Retina (tissue), 1 donor: ENCODE data around the gene LPIN3.

Source experiments
- DNase-seq: peaks from one replicate; pipeline ENCODE4 v3.0.0-alpha.2; 2016

Gene LPIN3

DNA sequence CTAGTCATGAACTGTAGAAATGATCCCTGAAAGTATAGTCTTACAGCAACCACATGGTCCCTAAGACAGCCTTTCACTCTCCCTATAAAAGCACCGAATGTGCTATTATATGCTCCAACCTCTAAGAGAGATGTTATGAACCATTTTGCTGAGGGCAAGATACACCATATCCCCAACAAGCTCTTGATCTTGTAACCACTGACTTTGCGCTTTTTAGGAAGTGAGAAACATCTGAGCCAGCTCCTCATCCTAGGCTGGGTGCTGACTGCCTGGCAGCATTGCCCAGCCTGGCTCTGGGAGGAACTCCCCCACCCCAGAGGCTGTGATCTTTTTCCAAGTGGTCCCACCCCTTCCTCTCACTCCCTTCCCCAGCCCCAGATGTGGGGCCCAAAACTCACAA, 29.1 kb downstream of the LPIN3 start:
- no peak for DNase-seq

DNA sequence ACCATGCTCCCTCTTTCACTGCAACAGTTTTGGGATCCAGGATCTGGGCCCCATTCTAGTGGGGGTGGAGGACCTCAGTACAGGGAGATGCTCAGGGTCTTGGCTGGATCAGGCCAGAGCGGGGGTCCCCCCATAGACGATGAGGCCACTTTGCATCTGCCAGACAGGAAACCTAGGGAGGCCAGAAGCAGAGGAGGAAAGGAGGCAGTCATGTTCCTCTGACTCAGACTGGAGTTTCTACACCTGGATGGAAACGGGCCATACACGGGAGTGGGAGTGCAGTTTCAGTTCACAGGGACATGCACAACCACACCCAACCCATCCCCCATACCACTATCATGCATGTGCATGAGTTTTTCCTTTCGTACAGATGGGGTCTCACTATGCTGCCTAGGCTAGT, 29.6 kb downstream of the LPIN3 start:
- no peak for DNase-seq

DNA sequence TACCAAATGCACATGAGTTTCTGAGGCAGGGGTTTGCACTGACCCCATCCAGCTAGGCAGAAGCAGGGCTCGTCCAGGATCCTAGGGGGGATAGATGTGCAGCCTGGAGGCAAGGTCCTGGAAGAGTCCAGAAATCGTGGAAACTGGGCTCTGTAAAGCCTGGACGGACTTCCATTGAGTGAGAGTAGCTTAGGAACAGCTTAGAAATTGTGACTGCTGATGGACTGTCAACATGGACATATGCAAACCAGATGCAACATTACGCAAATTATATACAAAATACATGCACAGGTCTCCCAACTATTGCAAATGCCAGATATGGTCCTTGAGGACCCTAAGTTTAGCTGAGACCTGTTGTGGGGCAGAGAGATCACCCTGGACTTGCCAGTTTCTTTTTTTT, 30.8 kb downstream of the LPIN3 start:
- DNase-seq: no peak

GRCh38 chr20:41373251-41373783, 32.7 kb downstream of the LPIN3 start:
- no peak for DNase-seq

GRCh38 chr20:41373931-41374920, 33.6 kb downstream of the LPIN3 start:
- DNase-seq: no peak

DNA sequence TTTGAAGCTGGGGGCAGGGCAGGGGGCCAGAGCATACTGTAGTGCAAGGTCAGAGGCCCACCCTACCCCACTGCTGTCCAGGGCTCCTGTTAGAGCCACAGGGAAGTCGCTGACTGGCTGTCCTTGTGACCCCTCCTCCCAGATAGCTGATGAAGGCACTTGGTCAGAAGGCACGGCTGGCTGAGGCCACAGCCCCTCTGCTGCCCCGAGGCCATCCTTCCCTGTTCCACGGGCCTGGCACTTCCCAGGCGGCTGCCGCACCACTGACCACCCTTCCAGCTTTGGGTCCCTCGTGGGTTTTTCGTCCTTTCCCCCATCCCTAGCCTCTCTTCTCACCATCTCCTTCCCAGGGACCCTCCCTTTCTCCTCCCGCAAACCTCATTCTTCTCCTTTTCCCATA, 35.2 kb downstream of the LPIN3 start:
- no peak for DNase-seq

DNA sequence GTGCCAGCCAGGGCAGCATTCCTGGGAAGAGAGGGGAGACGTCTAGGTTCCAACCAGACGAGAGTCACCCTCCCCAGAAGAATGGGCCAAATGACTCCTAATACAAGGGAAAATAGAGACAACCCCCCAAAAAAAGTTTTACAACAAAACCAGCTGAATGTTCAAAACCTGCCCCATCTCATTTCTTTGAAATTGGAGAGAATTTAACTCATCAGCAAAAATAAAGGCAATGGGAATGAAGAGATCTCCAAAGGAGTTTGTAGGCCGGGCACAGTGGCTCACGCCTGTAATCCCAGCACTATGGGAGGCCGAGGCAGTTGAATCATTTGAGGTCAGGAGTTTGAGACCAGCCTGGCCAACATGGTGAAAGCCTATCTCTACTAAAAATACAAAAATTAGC, 35.7 kb downstream of the LPIN3 start:
- no peak for DNase-seq

DNA sequence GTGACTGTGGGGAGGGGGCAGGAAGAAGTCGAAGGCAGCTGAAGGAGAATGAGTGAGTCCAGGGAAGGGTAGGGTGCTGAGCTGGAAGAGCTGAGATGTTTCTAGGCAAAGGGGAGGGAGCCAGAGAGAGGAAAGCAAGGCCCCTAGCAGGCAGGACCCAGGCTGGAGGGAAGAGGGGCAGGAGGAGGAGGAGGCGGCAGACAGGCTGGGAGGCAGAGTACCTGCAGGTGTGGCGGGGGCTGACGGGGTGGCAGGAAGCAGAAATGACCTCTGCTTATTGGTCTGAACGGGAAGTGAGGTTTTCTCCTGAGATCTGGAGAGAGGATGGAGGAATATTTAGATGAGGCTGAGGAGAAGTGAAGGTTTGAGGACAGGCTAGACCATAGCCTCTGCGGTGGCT, 36.7 kb downstream of the LPIN3 start:
- no peak for DNase-seq

- no peak for DNase-seq
Observed at GRCh38 chr20:41379551-41379950, 38.9 kb downstream of the LPIN3 start.

- no peak for DNase-seq
Observed at GRCh38 chr20:41380551-41381193, 40.1 kb downstream of the LPIN3 start.

- peak; percentile 41 for DNase-seq
Observed at GRCh38 chr20:41382791-41383305, 42.2 kb downstream of the LPIN3 start.

- no peak for DNase-seq
Observed at GRCh38 chr20:41386502-41387427, 46.1 kb downstream of the LPIN3 start.

DNA sequence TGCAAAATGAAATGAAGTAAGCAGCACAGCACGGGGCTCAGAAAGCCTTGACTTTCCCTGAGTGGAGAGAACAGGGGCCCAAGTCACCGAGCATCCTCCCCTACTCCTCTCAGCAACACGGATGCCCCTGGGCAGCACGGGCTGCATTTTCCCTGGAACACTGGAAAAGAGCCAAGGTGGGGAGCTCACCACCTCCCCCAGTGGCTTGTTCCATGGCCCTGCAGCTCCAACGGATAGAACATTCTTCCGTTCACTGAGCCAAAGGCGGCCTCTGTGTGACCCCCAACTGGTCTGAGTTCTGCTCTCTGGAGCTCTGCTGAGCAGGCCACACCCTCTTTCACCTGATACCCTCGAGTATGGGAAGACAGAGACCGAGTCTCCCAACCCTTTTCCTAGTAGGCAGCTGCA, 46.8 kb downstream of the LPIN3 start:
- DNase-seq: no peak

DNA sequence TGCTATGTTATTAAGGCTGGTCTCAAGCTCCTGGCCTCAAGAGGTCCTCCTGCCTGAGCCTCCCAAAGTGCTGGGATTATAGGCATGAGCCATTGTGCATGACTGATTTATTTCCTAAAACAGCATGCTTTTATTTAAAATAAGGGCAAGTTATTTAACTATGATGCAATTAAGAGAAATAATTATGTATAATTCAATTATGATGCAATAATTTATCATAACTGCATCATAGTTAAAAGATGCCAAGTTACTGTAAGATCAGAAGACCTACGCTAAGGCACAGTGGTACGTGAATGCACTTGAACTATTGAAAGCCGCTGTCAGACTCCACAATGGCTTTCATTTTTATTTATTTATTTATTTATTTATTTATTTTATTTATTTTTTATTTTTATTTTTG, 50.3 kb downstream of the LPIN3 start:
- no peak for DNase-seq

GRCh38 chr20:41391587-41392001, 51.0 kb downstream of the LPIN3 start:
- peak; percentile 39 for DNase-seq

- no peak for DNase-seq
Observed at GRCh38 chr20:41392295-41392694, 51.7 kb downstream of the LPIN3 start.

GRCh38 chr20:41392871-41393704, 52.5 kb downstream of the LPIN3 start:
- peak; percentile 22 for DNase-seq

DNA sequence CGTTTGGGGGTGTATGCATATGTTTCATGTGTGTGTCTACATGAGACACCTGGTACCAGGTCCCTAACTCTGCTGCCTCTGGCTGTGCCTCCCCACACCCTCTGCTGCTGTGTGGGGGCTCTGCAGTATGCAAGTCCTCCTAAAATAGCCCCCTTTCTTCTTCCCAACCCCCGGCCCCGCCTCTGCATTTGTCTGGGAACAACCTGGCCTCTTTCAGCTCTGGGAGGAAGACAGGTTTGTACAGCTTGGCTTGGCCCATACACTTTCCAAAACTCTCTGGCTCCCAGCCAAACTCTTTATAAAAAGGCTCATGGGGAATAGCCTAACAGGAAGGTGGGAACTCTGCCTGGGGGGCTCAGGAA, 53.1 kb downstream of the LPIN3 start:
- no peak for DNase-seq

DNA sequence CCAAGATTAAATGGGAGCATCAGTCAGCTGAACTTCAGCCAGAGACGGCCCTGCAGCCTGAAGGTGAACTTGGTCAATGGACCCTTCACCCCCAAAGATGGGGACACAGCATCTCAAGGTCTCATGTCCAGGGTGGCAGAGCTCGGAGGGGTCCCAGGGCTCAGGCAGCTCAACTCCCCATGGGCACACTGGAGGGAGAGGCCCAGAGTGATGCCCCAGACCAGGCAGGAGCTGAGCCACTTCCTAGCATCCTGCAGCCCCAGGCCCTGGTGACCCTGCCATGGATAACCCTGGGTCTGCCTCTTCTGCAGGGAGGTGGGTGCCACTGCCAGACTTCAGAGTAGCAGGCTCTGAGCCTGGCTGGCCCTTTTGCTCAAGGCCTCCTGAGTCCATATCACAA, 53.5 kb downstream of the LPIN3 start:
- no peak for DNase-seq

GRCh38 chr20:41394931-41395666, 54.5 kb downstream of the LPIN3 start:
- no peak for DNase-seq
